GM12875 (cell line): Measurements from ENCODE around the gene IGFBP3.

ENCODE experiments used
- H3K4me3 ChIP-seq: one replicate; pipeline ENCODE4 v1.5.1; 2011; ENCODE audit warnings: low read depth, low read length, control low read depth
- TF ChIP-seq, protein P1 (sequence below): IDR thresholded peaks from 2 replicates; pipeline ENCODE4 v1.5.1; 2011; ENCODE audit warnings: low read depth, mild to moderate bottlenecking, control low read depth, inconsistent platforms, low read length, moderate library complexity, borderline replicate concordance; ENCODE audit not compliant: insufficient read depth

The IGFBP3 gene

DNA sequence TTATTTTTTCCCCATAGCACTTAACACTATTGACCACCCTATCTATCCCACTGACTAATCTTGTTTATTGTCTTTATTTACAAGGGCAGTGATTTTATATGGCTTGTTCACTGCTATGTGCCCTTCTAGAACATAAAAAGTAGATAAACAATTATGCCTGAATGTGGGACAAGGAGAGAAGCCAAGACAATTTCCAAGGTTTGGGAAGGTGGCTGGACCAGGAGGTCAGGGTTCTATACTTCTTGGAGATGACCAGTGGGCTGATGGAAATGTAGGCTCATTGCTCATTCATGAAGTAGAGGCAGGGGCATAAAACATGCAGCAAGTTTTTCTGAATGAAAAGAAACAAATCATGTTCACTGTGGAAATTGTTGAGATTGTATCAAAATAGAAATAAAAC lies 11.5 kb downstream of the IGFBP3 start:
- no peak overlapping the region for H3K4me3 ChIP-seq
- TF ChIP-seq, protein P1, sequence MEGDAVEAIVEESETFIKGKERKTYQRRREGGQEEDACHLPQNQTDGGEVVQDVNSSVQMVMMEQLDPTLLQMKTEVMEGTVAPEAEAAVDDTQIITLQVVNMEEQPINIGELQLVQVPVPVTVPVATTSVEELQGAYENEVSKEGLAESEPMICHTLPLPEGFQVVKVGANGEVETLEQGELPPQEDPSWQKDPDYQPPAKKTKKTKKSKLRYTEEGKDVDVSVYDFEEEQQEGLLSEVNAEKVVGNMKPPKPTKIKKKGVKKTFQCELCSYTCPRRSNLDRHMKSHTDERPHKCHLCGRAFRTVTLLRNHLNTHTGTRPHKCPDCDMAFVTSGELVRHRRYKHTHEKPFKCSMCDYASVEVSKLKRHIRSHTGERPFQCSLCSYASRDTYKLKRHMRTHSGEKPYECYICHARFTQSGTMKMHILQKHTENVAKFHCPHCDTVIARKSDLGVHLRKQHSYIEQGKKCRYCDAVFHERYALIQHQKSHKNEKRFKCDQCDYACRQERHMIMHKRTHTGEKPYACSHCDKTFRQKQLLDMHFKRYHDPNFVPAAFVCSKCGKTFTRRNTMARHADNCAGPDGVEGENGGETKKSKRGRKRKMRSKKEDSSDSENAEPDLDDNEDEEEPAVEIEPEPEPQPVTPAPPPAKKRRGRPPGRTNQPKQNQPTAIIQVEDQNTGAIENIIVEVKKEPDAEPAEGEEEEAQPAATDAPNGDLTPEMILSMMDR, result no peak

DNA sequence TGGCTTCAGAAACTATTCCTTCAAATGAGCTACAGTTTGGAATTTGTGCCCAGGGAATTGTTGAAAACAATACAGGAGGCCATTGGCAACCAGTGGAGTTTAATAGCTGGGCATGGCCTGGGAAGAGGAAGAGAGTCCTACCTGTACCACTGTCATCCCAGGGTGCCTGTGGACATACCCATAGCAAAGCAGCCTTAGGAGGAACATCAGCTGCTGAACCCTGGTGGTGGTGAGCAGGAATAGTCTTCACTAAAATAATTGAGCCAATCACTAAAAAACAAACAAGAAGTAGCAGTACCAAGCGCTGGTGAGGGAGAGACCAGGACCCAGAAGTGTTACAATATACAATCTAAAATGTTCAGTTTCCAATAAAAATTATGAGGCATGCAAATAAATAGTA lies 18.3 kb downstream of the IGFBP3 start:
- TF ChIP-seq, protein P1, result no peak
- H3K4me3 ChIP-seq, result no peak overlapping the region

DNA sequence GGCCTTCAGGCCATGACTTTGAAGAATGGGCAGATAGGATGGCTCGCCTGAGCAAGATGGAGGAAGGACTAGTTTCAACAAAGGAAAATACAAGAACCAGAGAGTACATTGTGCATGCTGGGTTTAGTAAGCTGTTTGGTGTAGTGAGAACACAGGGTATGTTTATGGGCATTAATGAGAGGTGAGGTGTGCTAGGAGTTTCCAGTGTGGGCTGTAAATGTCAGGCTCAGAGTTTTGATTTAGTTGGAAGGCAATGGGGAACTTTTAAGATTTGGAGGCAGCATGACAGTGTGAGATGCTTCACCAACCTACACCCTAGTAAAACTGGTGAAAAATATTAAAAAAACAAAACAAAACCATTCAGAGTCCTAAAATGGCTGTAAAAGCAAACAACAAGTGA lies 19.5 kb downstream of the IGFBP3 start:
- no peak overlapping the region for H3K4me3 ChIP-seq
- TF ChIP-seq, protein P1, result no peak

DNA sequence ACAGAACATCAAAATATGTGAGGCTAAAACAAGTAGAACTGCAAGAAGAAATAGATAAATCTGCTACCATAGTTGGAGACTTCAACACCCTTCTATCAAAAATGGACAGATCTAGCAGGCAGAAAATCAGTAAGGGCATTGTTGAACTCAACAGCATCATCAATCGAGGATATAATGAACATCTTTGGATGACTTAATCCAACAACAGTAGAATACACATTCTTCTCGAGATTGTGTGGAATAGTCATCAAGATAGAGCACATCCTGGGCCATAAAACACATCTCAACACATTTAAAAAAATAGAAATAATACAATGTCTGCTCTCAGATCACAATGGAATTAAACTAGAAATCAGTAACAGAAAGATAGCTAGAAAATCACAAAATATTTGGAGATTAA lies 22.9 kb downstream of the IGFBP3 start:
- no peak overlapping the region for H3K4me3 ChIP-seq
- TF ChIP-seq, protein P1, result no peak

DNA sequence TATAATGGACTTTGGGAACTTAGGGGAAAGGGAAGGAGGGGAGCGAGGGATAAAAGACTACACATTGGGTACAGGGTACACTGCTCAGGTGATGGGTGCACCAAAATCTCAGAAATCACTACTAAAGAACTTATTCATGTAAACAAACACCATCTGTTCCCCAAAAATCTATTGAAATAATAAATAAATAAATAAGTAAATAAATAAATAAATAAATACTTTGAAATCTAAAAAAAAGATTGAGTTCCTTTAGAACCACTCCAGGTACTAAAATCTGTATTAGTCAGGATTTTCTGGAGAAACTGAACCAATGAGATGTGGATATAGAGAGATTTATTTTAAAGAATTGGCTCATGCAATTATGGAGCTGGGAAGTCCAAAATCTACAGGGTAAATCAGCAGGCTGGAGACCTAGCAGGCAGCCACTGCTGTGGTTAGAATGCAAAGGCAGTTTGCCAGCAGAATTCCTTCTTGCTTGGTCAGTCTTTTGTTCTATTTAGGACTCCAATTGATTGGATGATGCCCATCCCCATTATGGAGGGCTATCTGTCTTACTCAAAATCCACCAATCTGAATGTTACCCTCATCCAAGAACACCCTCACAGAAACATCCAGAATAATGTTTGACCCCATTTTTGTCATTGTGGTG lies 23.9 kb downstream of the IGFBP3 start:
- no peak overlapping the region for H3K4me3 ChIP-seq
- TF ChIP-seq, protein P1, result no peak

DNA sequence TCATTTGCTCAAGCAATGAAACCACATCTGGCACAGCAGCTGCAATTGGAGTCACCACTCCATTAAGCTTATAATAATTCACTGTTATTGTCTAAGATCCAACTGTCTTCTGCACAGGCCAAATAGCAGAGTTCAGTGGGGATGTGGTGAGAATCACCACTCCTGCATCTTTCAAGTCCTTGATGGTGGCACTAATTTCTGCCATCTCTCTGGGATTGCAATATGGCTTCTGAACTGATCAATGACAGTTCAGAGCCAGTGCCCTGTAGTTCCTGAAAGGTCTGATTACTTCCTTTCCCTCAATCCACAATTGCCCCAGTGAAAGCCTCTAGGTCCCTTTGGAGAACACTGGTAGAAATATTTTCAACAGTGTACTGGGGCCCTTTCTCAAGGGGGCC lies 26.4 kb downstream of the IGFBP3 start:
- TF ChIP-seq, protein P1, result no peak
- H3K4me3 ChIP-seq, result no peak overlapping the region

DNA sequence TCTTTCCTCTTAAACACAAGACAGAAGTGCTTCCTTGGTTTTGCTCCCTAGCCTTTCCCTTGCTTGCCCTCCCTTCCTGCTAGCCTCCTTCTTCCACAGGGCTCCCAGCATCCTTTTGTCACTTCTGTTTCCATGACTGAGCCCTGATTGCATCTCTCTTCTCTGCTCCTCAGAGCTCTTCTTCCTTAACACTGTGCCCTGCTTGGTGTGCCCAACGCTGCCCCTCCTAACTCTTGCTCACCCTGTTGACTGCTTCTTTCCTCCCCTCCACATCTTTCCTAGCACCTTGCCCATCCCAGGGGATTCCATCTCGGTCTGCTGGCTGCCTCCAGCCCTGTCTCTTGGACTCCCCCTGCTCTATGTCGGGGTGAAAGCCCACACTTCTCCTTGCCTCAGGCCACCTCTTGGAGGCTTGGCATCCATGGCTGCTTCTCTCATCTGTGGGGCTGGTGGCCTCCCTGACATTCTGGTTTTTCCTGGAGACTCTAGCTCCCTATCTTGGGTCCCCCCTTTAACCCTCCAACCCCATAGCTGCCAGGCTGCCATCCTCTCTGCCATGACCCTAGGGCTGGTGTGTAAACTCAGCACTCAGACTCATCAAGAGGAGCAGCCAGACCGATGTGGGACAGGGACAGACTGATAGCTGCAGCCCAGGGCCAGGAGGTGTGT lies 26.9 kb downstream of the IGFBP3 start:
- TF ChIP-seq, protein P1, result no peak
- H3K4me3 ChIP-seq, result no peak overlapping the region
